GM08714 (cell line): Measurements from ENCODE around the gene TMEM125.

Experiments
- H3K4me3 ChIP-seq: fragments of 200-500 bp; sonication (Bioruptor generic); 2 replicates; pipeline ENCODE4 v1.5.1; 2014; ENCODE audit warnings: mild to moderate bottlenecking, low read length, inconsistent platforms
- ZNF274 ChIP-seq: IDR thresholded peaks from 2 replicates; pipeline ENCODE4 v1.6.1; 2012; ENCODE audit warnings: mild to moderate bottlenecking, low read depth, low read length

Gene TMEM125

DNA sequence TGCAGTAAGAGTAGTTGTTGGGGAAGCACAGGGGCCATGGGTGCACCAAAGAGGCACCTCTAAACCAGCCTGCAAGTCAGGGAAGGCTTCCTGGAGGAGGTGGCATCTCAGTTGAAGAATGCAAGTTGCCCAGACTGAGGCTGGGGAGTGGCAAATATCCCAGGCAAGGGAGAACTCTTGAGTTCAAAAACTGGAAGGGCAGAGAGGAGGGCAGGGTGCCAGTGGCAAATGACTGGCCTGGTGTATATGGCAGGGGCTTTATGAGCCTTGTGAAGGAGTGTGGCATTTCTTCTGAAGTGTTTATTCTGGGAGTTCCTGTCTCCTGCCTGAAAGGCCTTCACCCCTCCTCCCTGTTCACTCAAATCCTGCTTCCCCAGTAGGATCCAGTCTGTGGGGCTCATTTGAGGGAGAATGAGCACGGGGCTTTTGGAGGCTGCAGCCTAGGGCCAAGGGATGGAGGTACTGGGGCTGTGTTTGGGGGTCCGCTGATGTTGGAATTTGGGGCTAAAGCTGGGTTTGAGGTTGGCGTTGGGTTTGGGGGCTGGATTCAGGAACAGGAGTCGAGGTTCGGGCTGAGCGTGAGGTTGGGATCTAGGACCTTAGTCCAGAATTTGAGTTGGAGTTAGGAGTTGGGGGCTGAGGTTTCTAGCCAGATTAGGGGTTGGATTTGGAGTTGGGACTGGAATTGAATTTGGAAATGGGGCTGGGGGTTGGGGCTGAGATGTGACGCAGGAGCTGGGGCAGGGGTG, at the start of gene TMEM125:
TMEM125 (plus strand) TSS at position 357 of the 749 bp plus-strand sequence. CDS start 2,740 bp downstream, outside the sequence.
- TF ChIP-seq ZNF274: no peak
- H3K4me3 ChIP-seq: no peak within 1 kb of the TSS

DNA sequence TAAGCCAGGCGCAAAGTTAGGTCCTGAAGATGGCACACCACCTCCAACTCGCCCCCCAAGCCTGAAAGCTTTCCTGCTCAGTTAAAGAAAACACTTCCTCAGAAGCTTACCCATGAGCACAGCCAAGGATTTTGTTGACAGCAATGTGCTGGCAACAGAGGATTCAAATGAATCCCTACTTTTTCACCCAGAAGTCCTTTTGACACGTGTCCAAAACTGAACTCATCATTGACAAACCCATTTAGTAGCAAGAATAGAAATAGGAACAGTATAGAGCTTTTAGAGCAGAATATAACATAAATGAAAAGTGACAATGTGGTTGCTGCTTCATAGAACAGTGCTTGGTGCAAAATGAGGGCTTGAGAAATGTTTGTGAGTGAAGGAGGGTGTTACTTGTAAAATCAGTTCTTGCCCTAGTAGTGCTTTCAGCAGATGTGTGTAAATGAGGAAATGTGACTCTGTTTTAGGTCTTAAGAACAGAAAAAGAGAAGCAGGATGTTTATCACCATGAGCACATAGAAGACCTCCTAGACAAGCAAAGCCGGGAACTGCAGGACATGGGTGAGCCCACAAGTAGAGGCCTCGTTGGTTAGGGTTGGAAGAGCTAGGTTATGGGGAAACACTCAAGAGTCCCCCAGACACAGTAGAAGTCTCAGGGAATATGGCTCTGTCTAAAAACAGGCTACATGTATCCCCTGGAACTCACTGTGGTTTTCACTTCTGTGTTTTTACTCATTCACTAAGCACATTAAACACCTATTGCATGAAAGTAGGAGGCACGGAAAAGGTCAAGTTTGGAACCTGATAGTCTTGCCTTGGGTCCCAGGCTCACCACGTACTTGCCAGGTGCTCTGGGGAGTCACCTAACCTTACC, 48.6 kb upstream of the TMEM125 start:
- TF ChIP-seq ZNF274: no peak
- no peak overlapping the region; the same call in 1 of the 2 replicates for H3K4me3 ChIP-seq

DNA sequence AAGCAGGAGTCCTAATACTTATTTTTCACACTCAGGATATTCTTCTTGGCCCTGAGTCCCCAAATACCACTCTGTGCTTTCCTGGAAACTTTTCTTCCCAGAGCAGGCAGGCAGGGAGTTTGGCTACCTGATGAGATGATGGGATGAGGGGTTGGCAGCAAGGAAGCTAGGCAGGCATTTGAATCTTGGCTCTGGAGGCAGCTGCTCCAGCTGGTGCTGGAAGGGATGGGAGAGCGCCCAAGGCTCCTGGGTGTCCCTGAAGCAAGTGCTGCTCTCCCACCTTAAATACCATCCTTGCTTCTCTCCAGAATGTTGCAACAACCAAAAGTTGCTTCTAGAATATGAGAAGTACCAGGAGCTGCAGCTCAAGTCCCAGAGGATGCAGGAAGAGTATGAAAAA, 48.0 kb upstream of the TMEM125 start:
- no peak for TF ChIP-seq ZNF274
- H3K4me3 ChIP-seq: no peak overlapping the region; the same call in 1 of the 2 replicates

DNA sequence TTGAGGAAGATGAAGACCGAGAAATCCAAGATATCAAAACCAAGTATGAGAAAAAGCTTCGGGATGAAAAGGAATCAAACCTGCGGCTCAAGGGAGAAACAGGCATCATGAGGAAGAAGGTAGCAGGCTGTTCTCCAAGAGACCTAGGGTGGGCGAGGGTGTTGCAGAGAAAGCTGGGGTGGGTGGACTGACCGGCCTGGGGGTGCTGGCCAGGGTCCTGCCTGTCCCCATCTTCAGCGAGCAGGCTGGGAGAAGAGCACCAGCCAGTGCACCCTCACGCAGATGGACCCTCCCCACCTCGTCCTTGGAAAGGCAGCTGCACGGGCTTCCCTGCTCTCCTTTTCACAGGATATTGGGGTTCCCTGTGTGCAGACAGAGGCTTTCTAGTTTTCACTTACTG, 46.9 kb upstream of the TMEM125 start:
- TF ChIP-seq ZNF274: no peak
- no peak overlapping the region for H3K4me3 ChIP-seq

DNA sequence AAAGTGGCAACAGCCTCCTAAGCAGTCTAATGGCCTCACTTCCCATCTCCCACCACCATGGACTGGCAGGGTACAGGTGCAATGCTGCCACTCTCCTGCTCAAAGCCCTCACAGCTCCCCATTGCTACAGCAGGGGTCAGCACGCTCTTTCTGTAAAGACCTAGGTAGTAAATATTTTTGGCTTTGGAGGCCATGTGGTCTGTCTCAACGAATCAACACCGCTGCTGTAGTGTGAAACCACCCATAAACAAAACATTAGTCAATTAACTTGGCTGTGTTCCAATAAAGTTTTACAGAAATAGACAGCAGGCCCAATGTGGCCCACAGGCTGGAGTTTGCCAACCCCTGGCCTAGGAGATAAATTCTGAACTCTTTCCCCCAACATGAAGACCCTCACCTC, 44.6 kb upstream of the TMEM125 start:
- H3K4me3 ChIP-seq: no peak overlapping the region
- TF ChIP-seq ZNF274: no peak

DNA sequence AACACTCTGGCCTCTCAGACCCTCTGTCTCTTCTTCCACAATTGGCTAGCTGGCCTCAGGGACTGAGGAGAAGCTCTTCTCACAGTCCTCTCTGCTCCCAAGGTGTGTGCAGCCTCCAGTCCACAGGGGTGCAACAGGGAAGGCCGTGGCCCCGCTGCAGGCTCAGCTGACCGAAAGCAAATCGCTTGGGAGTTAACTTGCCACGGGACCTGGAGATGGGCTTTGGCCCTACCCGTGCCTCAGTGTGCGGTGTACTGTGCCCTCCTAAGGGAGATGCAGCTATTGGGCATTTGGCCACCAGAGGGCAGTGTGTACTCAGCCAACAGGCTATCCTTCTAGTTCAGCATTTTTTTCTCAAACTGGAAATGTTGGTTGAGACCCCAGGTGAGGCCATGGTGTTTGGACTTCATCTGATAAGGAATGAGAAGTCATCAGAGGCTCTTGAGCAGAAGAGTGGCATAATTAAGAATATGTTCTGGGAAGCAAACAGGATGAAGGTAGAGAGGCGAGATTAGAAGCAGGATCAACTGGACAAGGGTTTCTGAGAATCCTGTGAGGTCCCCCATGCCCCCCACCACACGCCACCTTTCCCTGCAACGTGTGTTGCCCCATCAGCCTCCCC, 42.5 kb upstream of the TMEM125 start:
- TF ChIP-seq ZNF274: no peak
- H3K4me3 ChIP-seq: no peak overlapping the region

DNA sequence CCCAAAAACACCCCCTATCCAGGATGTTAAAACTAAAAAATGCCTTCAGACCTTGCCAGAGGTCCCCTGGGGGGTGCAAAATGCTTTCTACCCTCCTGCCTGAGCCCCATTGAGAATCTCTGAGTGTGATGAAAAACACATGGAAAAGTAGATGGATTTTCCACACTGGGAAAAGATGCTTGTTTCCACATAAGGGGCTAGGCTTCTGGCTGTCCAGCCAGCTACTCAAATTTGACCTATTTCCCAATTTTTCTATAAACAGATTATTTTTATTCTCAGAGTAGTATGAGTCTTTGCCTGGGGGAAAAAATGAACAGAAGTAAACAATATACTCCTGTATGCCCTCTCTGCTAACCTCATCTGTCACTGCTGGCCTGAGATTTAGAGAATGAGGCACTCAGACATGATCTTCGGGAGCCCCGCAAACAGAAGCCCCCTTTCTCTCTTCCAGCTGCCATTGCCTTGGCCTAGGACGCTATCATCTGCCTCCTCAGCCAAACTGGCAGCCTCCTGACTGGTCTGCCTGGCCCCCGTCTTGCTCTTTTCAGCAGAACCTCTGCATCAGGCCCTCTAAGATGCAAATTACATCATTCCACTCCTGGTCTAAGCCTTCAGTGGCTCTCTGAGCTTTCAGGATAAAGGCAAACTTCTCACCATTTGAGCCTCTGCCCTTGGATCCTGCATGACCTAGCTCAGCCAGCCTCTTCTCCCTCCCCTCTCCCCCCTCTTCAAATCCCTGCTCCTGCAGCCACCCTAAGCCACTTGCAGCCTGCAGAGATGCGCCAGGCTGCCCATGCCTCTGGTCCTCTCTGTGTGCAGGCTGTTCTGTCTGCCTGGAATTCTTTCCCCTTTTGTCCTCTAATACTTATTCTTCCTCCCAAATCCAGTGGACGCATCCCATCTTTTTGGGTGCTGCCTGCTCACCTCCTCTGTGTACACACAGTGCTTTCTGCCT, 39.7 kb upstream of the TMEM125 start:
- no peak for TF ChIP-seq ZNF274
- no peak overlapping the region for H3K4me3 ChIP-seq

DNA sequence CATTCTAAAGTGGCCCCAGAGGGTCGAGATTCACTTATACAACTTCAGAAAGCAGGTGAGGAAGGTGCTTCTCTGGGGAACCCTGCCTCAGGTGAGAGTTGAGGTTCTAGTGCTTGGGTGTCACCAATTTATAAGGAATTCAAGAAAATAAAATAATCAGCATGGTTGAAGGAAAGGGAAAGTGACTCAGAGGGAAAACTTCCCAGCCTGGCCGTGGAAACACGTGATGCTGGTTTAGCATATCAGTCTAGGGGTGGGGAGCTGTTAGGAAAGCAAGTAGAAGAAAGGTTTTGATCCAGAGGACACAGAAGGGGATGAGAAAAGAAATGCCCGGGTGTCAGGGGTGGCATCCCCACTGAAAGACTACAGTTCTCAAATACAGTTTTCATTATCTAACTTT, 37.7 kb upstream of the TMEM125 start:
- no peak for TF ChIP-seq ZNF274
- no peak overlapping the region for H3K4me3 ChIP-seq

DNA sequence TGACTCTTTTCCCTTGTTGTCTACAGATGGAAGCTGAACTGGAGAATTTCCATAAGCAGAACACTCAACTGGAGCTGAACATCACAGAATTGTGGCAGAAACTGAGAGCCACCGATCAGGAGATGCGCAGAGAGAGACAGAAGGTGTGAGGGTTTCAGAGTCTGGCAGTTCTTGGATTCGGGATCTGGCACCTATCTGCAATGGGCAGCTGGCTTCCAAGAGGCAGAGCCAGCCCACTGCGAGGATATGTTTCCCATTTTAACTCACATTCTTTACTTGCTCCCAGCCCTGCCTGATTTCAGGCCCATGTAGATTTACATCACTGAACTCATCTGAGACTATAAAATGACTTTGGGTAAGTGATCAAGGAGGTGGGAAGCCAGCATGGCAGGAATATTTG, 37.3 kb upstream of the TMEM125 start:
- no peak for TF ChIP-seq ZNF274
- no peak overlapping the region for H3K4me3 ChIP-seq

DNA sequence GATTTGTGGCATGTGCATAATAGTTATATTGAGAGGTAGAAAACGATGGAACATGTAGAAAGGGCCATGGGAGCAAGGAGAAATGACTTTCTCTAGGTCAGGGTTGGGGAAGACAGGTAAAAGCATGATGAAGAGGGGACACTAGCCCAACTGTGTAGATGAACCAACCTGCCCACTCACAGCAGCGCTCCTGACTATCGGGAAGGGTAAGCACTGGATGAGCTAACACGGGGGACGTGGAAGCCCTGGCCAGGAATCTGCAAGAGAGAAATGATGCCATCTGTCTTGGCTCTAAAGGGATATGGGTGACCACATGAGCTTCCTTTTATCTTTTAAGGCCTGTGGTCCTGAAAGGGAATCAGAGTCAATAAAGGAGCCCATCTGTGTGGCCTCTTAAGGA, 36.2 kb upstream of the TMEM125 start:
- H3K4me3 ChIP-seq: no peak overlapping the region
- TF ChIP-seq ZNF274: no peak

DNA sequence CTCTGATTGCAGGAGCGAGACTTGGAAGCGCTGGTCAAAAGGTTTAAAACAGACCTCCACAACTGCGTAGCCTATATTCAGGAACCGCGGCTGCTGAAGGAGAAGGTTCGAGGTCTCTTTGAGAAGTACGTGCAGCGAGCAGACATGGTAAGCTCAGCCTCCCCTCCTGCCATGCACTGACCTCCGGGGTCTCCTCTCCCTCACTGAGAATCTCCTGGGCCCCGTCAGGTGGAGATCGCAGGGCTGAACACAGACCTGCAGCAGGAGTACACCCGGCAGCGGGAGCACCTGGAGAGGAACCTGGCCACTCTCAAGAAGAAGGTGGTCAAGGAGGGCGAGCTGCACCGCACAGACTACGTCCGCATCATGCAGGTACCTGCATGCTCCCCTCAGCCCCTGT, 35.5 kb upstream of the TMEM125 start:
- no peak for TF ChIP-seq ZNF274
- H3K4me3 ChIP-seq: no peak overlapping the region

DNA sequence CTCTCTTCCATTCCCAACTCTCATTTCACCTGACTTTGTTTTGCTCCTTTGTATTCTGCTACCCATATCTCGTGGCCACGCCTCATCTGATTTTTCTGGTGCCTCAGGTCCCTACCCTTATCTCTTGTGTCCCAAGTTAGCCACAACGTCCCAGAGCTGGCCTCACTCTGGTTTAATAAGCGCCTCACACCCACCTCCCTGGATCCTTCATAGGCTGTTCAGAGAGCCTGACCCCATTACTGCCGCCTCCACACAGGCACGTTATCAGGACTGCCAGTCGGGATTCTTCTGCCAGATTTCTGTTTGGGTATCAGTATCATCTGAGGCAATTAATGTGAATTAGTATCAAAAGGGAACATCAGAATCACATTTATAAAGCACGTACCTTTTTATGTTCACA, 34.7 kb upstream of the TMEM125 start:
- no peak for TF ChIP-seq ZNF274
- H3K4me3 ChIP-seq: no peak overlapping the region

DNA sequence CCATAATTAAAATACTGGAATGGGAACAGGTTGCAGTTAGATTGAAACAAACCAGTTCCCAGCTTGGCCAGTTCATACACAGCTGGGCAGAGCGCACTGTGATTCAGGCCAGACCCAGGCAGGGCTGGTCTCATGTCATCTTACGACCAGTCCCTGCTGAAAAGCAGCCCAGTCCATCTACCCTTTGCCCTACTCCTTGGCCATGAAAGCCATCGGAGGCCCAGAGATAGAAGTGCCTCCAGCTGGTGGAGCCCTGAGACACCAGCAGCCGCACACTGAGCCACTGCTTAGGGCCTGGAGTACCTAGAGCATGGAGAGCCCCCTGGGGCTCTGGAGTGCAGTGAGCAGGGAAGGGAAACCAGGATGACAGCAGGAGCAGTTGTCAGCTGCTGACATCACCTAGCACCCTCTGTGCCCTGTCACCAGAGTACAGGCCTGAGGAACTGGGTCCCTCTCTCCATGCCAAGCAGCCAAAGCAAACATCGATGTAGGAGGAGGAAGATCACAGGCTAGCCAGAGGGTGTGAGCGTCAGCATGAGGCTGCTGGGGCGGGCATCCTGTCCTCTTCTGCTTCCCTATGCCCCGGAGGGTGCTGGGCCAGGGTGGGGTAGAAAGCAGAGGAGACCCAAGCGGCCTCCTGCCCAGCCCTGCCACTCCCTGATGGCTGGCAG, 34.2 kb upstream of the TMEM125 start:
- TF ChIP-seq ZNF274: no peak

DNA sequence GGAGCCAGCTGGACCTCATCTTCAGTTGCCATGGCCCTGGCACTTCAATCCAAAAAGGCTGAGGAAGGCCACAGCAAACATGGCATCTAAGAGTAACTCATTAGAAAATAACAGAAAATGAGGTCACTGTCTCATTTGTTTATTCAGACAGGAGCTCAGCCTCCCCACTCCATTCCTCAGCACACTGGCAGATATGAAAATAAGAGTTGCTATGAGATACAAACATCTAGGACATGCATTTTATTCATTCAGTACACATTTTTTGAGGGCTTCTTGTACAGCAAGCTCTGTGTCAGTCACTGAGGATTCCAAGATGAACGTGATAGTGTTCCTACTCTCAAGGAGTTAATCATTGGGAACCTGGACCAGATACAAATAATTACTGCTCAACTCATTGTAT, 32.7 kb upstream of the TMEM125 start:
- H3K4me3 ChIP-seq: no peak overlapping the region
- no peak for TF ChIP-seq ZNF274

More for the DNA sequence above, 34.2 kb upstream of the TMEM125 start:
- no peak overlapping the region for H3K4me3 ChIP-seq
